Neutrophil (primary cell): ENCODE results near the gene SELENOV.
"Not testable (repeated sequence)": the region's sequence is repeated elsewhere in the genome, so short reads cannot be mapped to it uniquely, and the experiment has no call there.

ENCODE experiments used
- H3K27ac ChIP-seq: fragments of 200-600 bp; sonication (generic); 2 replicates; pipeline ENCODE4 v1.5.1; 2016; ENCODE audit warnings: mild to moderate bottlenecking, moderate library complexity
- H3K27me3 ChIP-seq: fragments of 200-600 bp; sonication (generic); 2 replicates; pipeline ENCODE4 v1.6.0; 2016; ENCODE audit warnings: mild to moderate bottlenecking
- H3K36me3 ChIP-seq: fragments of 200-600 bp; sonication (generic); 2 replicates; pipeline ENCODE4 v1.5.1; 2017
- H3K4me1 ChIP-seq, 2 experiments: fragments of 200-600 bp in 1 of 2; sonication (generic) in 1 of 2; 1 replicate in 1 of 2; 2 replicates in 1 of 2; pipeline versions ENCODE4 v1.5.1 to v1.6.1; 2013 to 2016; ENCODE audit warnings: low read depth in 1 of 2, low read length in 1 of 2, mild to moderate bottlenecking in 1 of 2, moderate library complexity in 1 of 2; ENCODE audit not compliant: control insufficient read depth in 1 of 2, insufficient read depth in 1 of 2
- H3K4me3 ChIP-seq, 2 experiments: fragments of 200-600 bp in 1 of 2; sonication (generic) in 1 of 2; 1 replicate in 1 of 2; 2 replicates in 1 of 2; pipeline ENCODE4 v1.5.1; 2013 to 2016; ENCODE audit warnings: low read depth in 1 of 2, low read length in 1 of 2, mild to moderate bottlenecking in 1 of 2, moderate library complexity in 1 of 2
- H3K9me3 ChIP-seq: fragments of 200-600 bp; sonication (generic); 2 replicates; pipeline ENCODE4 v1.5.1; 2016
- TF ChIP-seq, protein P1 (sequence below): fragments of 200-600 bp; sonication (generic); IDR thresholded peaks from 2 replicates; pipeline ENCODE4 v1.5.1; 2016; ENCODE audit warnings: antibody characterized with exemption

The SELENOV gene

DNA sequence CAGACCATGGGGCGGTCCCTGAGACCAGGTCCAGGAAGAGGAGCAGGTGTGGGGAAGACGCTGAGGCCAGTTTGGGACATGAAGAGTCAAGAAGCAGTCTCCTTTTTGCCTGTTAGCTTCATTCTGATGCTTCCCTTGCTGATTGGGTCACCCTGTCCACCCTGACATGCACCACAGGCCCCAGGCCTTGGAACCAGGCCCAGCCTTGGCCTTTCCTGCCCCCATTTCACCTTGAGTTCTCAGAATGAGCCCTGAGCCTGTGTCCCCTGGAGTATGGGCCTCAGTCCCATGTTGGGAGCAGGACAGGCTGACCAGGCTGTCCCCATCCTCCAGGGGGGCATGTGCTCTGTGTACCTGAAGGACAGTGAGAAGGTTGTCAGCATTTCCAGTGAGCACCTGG, 39.2 kb upstream of the SELENOV start:
- H3K27me3 ChIP-seq = no peaks in the 10 kb centered on the region
- peaks cover 8 to 11% of the 10 kb centered on the region in 2 experiments for H3K4me1 ChIP-seq
- peaks cover 56% of the 10 kb centered on the region for H3K36me3 ChIP-seq
- H3K27ac ChIP-seq = no peak overlapping the region
- H3K9me3 ChIP-seq = no peaks in the 10 kb centered on the region
- no peak overlapping the region for H3K4me3 ChIP-seq
- TF ChIP-seq, protein P1, sequence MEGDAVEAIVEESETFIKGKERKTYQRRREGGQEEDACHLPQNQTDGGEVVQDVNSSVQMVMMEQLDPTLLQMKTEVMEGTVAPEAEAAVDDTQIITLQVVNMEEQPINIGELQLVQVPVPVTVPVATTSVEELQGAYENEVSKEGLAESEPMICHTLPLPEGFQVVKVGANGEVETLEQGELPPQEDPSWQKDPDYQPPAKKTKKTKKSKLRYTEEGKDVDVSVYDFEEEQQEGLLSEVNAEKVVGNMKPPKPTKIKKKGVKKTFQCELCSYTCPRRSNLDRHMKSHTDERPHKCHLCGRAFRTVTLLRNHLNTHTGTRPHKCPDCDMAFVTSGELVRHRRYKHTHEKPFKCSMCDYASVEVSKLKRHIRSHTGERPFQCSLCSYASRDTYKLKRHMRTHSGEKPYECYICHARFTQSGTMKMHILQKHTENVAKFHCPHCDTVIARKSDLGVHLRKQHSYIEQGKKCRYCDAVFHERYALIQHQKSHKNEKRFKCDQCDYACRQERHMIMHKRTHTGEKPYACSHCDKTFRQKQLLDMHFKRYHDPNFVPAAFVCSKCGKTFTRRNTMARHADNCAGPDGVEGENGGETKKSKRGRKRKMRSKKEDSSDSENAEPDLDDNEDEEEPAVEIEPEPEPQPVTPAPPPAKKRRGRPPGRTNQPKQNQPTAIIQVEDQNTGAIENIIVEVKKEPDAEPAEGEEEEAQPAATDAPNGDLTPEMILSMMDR = no peak

DNA sequence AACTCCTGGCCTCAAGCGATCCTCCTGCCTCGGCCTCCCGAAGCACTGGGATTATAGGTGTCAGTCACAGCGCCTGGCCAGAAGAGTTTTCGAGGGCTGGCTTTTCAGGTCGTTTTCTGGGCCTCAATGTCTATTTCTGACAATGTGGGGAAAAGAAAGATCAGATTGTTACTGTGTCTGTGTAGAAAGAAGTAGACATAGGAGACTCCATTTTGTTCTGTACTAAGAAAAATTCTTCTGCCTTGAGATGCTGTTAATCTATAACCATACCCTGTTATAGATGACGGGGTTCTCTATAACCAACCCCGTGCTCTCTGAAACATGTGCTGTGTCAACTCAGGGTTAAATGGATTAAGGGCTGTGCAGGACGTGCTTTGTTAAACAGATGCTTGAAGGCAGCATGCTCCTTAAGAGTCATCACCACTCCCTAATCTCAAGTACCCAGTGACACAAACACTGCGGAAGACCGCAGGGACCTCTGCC, 35.6 kb upstream of the SELENOV start:
- not testable (repeated sequence) for H3K27ac ChIP-seq, H3K9me3 ChIP-seq, H3K27me3 ChIP-seq, H3K4me3 ChIP-seq
- peaks cover 19 to 21% of the 10 kb centered on the region in 2 experiments for H3K4me1 ChIP-seq
- H3K36me3 ChIP-seq = peaks cover 20% of the 10 kb centered on the region

DNA sequence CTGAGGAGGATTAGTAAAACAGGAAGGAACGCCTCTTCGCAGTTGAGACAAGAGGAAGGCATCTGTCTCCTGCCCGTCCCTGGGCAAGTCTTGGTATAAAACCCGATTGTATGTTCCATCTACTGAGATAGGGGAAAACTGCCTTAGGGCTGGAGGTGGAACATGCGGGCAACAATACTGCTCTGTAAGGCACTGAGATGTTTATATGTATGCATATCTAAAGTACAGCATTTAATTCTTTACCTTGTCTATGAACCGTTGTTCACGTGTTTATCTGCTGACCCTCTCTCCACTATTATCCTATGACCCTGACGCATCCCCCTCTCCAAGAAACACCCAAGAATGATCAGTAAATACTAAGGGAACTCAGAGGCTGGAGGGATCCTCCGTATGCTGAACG, 35.0 kb upstream of the SELENOV start:
- Histone ChIP-seq H3K27me3 (no peaks in the 10 kb centered on the region), H3K4me1 (peaks cover 19 to 21% of the 10 kb centered on the region in 2 experiments), H3K36me3 (peaks cover 15% of the 10 kb centered on the region), H3K27ac (peak overlapping the region; percentile 71), H3K4me3 (peak overlapping the region; percentile 87 to 92), H3K9me3 (no peaks in the 10 kb centered on the region)
- TF ChIP-seq, protein P1 = no peak

DNA sequence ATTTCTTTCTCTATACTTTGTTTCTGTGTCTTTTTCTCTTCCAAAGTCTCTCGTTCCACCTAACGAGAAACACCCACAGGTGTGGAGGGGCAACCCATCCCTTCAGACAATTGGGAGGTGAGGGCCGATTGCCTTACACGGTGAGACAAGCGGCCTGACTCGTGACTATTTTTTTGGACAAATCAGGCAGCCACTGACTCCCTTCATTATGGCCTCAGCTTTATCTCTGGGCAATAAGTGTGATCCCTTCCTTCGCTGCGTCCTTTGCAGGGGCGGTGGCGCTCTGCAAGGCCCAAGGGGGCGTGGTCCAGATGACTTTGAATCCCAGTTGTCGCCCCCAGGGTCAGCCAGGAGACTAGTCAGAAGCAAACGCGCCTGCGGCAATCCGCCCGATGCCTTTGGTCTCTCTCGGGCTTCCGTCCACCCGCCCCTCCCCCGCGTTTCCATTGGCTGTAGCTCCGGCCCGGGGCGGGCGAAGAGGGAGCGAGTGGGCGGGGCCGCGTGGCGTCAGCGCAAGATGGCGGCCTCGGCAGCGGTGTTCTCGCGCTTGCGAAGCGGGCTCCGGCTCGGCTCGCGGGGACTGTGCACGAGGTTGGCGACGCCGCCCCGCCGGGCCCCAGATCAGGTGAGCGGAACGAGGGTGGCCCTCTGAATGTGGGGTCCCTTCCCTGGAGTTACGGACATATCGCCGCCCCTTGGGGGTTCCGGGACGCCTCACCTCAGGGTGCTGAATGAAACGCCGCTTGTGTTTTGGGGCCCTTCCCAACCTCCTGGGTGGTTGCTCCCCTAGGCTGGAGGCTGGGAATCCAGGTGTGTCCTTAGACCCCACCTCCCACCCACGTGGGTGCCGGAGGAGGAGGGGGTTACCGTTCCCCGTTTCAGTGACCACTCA, 34.4 kb upstream of the SELENOV start, which contains the start of gene TIMM50:
Gene TIMM50, plus strand, starts transcription at position 502 of the 892 bp plus-strand sequence. Its CDS starts 16 bp downstream, at position 518.
- TF ChIP-seq, protein P1 = peak; percentile 36
- Histone ChIP-seq H3K36me3 (peaks cover 16% of the 10 kb centered on the region), H3K9me3 (no peaks in the 10 kb centered on the region), H3K4me1 (peaks cover 19 to 21% of the 10 kb centered on the region in 2 experiments), H3K4me3 (peak within 1 kb of the TSS; percentile 87 to 92), H3K27ac (peak within 1 kb of the TSS; percentile 71), H3K27me3 (no peaks in the 10 kb centered on the region)

GRCh38 chr19:39481229-39481545, 33.8 kb upstream of the SELENOV start:
- Histone ChIP-seq H3K36me3 (peaks cover 16% of the 10 kb centered on the region), H3K27me3 (no peaks in the 10 kb centered on the region), H3K4me1 (peaks cover 19 to 21% of the 10 kb centered on the region in 2 experiments), H3K9me3 (no peaks in the 10 kb centered on the region), H3K4me3 (peak overlapping the region; percentile 87 to 92), H3K27ac (peak overlapping the region; percentile 71)
- TF ChIP-seq, protein P1 = no peak

DNA sequence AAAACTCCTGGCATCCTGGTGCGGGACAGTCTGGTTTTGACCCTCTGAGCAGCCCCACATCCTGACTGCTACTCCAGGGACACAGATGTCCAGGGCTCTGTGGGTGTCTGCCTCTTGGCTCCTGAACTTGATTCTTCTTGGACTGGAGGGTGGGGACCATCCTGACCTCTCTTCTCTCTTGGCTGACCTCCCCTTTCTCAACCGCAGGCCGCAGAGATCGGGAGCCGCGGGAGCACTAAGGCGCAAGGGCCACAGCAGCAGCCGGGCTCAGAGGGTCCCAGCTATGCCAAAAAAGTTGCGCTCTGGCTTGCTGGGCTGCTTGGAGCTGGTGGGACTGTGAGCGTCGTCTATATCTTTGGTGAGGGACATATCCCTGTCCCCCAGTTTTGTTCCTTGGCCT, 33.3 kb upstream of the SELENOV start:
- peaks cover 19 to 21% of the 10 kb centered on the region in 2 experiments for H3K4me1 ChIP-seq
- H3K9me3 ChIP-seq = no peaks in the 10 kb centered on the region
- H3K27ac ChIP-seq = no peak overlapping the region
- H3K4me3 ChIP-seq = peak overlapping the region; percentile 87 to 92
- no peaks in the 10 kb centered on the region for H3K27me3 ChIP-seq
- peaks cover 16% of the 10 kb centered on the region for H3K36me3 ChIP-seq
- TF ChIP-seq, protein P1 = no peak
